GM19351 (cell line): Measurements from ENCODE around the gene CACNB3.

ENCODE experiments used
- ATAC-seq: cut with Tn5 transposase; IDR thresholded peaks from one replicate; pipeline ENCODE4 v1.9.1; 2021; ENCODE audit warnings: mild to moderate bottlenecking, moderate library complexity; ENCODE audit not compliant: unreplicated experiment

The CACNB3 gene

GRCh38 chr12:48788524-48788853 lies 29.8 kb upstream of the CACNB3 start:
- ATAC-seq, result no peak

- no peak for ATAC-seq
Measured at GRCh38 chr12:48788854-48789775, 29.2 kb upstream of the CACNB3 start, which contains the start of gene ADCY6. TSS of gene ADCY6 (minus strand) at chr12:48789089. CDS start at chr12:48783434, 5,655 bp downstream.

DNA sequence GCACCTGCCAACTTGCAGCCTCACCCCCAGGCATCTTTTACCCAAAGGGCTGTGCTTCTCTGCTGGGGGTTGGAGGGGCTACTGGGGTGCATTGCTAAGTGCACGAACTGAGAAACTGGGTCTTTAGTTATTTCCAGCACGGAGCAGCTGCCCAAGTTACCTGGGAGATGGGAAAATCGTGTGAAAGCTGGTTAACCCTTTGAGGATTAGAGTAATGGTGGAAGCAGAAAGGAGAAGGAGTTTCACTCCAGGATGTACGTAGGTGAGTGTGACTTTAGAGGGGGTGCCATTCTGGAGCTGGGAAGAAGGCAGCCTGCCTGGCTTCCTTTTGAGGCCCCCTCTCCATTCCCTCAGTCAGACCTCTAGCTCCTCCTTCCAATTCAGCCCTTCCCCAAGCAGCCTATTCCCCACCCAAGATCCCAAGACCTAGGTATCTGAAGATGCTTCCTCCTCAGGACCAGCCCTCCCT lies 28.4 kb upstream of the CACNB3 start:
- no peak for ATAC-seq

DNA sequence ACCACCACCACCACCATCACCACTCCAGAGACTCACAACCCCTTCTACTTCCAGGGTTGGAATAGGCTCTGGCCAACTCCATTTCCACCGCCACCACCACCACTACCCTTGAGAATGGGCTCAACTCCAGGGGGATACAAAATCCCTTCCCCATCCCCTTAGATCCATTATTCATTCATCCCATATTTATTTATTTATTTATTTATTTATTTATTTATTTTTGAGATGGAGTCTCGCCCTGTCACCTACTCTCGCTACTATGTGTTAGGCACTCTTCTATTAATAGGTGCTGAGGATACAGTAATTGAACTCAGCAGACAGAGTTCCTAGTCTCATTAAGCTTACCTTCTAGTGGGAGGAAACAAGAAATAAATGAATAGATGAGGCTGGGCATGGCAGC lies 24.6 kb upstream of the CACNB3 start:
- no peak for ATAC-seq

GRCh38 chr12:48794870-48795269 lies 23.4 kb upstream of the CACNB3 start:
- no peak for ATAC-seq

DNA sequence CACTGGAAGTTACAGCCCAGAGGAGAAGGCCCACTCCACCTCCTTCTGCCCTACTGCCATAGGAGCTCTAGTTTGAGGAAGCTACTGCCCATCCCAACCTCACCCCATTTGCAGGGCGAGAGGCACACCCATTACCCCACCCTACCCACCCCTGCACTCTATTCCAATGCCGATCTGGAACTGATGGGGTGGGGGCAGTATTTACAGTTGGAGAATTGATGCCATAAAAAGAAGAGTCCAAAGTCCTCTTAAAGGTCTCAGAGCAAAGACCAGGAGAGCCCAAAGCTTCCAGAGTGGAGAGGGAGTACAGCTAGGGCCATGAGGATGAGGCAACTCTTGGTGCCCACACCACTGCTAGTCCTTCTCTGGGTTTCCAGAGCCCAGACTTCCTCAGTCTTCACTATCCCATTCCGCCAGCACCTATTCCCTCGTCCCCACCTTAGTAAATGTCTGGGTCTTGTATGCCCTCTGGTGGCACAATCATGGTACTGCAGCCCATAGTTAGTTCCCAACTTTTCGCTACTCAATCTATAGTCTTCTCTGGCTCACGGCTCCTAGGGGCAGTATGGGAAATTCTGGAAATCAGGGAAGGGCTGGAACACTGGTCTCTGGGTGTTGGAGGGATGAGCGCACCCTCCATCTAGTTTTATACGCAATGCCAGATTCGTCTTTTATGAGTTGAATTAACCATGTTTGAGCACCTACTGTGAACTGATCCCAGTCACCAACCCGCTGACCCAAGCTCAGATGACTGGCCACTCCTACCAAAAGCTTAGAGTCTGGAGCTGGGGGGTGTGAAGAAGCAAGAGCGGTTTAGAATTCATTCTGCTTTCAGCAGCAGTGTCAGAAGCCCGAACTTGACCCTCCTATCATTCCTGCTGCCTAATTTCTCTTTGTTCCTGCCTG lies 22.5 kb upstream of the CACNB3 start:
- no peak for ATAC-seq

GRCh38 chr12:48796976-48797375 lies 21.3 kb upstream of the CACNB3 start:
- ATAC-seq, result no peak

DNA sequence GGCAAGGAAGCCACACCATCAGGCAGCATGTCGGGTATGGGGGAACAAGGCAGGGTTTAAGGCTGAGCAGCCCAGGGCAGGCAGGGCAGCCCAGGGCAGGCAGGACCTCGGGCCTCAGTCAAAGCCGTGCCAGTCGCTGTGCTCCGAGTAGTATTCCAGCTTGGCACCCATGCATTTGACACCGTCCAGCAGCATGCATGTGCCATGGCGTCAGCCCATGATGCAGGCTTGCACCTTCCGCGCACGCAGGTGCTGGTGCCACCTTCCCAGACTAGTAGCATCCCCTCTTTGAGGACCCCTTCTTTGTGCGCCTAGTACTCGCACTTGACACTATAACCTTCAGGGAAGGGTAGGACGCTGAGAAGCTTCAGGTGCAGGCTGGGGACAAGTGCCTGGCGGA lies 17.8 kb upstream of the CACNB3 start:
- no peak for ATAC-seq

DNA sequence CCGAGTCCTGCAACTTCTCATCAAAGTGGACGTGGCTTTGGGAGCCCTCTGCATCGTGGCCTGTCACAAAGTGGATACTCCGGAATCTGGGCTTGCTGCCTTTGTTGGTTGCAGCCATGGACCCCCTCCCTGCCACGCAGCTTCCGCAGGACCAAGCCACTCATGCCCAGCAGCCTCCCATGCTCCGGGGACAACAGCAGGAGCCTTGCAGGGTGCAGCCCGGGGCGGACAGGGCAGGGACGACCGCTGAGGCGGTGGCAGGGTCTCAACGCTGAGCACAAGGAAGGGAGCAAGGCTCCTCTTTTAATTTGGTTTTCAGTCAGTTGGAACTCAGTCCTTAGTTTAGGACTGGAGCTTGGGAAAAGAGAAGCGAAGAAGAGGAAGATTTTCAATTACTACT lies 17.3 kb upstream of the CACNB3 start:
- ATAC-seq, result no peak

DNA sequence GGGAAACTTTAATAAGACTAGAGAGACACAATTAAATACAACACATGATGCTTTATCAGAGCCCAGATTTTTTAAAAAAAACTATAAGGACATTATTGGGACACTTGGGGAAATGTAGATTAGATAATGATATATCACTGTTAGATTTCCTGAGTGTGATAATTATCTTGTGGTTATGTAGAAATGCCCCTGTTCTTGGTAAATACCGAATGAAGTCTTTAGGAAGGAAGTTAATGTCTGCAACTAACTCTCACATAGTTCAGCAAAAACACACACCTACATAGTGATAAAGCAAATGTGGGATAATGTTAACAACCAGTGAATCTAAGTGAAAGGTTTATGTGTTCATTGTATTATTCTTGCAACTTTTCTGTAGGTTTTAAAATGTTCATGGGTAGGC lies 14.6 kb upstream of the CACNB3 start:
- ATAC-seq, result no peak

GRCh38 chr12:48807981-48808380 lies 10.3 kb upstream of the CACNB3 start:
- ATAC-seq, result no peak

- no peak for ATAC-seq
Measured at GRCh38 chr12:48810903-48811431, 7.3 kb upstream of the CACNB3 start.

GRCh38 chr12:48811437-48812090 lies 6.7 kb upstream of the CACNB3 start:
- no peak for ATAC-seq

GRCh38 chr12:48812389-48812788 lies 5.9 kb upstream of the CACNB3 start:
- no peak for ATAC-seq

- no peak for ATAC-seq
Measured at GRCh38 chr12:48813465-48814261, 4.6 kb upstream of the CACNB3 start.

GRCh38 chr12:48814262-48815125 lies 3.8 kb upstream of the CACNB3 start:
- ATAC-seq, result peak; percentile 79

DNA sequence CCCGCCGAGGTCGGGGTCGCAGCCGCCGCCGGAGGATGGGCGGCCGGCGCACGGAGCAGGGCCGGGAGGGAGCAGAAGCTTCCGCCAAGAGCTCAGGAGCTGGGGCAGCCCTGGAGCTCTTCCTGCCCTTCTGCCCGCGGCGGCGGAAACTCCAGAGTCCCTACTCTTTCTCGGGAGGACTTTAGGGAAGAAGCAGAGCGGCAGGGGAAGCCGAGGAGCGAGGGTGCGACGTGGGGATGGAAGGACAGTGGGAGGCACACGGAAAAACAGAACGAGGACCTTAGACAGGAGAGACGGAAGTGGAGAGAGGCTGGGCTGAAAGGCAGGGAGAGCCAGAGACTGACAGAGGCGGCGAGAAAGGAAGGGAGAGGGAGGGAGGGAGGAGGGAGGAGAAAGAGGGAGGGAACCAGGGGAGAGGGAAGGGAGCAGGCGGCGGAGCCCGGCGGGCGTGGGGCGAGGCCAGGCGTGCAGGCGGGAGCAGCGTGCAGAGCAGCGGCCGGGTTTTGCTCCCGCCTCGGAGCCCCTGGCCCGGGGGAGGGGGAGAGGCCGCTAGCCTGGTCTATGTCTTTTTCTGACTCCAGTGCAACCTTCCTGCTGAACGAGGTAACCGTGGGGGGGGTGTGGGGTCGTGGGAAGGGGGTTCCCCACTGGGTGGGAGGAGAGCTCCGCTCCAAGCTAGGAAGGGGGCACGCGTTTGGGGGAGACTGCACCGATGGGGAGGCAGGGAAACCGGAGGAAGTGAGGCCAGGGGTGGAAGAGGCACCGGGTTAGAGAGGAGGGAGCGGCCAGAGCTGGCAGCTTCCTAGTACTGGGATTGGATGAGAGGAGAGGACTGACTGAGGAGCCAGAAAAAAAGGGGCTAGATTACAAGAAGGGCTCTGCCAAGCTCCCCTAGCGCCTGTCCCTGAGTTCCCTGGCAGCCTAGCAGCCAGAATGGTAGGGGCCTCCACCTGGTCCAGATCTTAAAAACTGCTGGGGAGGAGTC lies 2.9 kb upstream of the CACNB3 start:
- peak; percentile 29 for ATAC-seq
